Measurements from ENCODE around the gene IDUA.

The IDUA gene

GRCh38 chr4:956531-957230 is 30.2 kb upstream of the IDUA start:
- DNase-seq, result no peak

- no peak for DNase-seq
Observed at GRCh38 chr4:957231-957580, 29.6 kb upstream of the IDUA start.

DNA sequence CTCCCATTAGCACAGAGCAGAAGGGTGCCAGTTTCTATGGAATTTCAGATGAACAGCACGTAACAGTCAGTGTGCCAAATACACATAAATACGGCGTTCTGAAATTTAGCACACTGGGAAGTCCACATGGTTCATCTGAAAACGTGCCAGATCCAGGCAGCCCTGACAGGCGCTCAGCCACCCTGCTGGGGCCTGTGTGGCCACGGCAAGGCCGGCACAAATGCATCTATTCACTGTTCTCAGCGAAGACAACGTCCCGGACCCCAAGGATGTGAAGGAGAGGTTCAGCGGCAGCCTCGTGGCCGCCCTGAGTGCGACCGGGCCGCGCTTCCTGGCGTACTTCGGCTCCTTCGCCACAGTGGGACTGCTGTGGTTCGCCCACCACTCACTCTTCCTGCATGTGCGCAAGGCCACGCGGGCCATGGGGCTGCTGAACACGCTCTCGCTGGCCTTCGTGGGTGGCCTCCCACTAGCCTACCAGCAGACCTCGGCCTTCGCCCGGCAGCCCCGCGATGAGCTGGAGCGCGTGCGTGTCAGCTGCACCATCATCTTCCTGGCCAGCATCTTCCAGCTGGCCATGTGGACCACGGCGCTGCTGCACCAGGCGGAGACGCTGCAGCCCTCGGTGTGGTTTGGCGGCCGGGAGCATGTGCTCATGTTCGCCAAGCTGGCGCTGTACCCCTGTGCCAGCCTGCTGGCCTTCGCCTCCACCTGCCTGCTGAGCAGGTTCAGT is 29.1 kb upstream of the IDUA start:
- DNase-seq, result no peak

DNA sequence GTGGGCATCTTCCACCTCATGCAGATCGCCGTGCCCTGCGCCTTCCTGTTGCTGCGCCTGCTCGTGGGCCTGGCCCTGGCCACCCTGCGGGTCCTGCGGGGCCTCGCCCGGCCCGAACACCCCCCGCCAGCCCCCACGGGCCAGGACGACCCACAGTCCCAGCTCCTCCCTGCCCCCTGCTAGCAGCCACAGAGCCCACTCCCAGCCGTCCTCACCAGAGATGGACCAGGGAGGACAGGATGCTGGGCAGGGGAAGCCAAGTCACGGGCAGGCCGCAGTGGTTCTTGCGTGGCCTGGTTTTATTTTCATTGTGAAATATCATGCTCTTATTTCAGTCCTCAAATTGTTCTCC is 28.6 kb upstream of the IDUA start:
- DNase-seq, result no peak

- no peak for DNase-seq
Observed at GRCh38 chr4:958696-959337, 28.0 kb upstream of the IDUA start.

- no peak for DNase-seq
Observed at GRCh38 chr4:959338-960139, 27.3 kb upstream of the IDUA start.

DNA sequence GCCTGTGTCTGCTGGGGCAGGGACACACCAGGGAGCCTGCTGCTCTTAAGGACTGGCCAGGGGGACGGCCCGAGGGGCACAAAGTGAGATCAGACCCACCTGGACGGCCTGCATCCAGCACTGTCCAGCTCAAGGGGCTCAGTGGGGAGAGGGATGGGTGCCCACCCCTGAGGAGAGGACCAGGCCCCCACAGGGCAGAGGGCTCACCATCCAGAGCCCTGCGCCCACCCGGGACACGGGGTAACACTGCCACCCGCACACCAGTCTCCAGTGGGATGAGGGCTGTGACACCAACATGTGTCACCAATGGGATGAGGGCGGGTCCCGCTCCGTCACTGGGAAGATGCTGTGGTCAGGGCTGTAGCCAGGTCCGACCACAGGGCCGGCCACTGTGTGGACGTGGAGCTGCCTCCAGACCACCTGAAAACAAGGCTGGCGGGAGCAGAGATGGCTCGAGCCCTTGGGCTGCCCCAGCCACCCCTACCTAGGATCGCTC is 26.7 kb upstream of the IDUA start:
- no peak for DNase-seq

- no peak for DNase-seq
Observed at GRCh38 chr4:960636-961350, 26.1 kb upstream of the IDUA start.

DNA sequence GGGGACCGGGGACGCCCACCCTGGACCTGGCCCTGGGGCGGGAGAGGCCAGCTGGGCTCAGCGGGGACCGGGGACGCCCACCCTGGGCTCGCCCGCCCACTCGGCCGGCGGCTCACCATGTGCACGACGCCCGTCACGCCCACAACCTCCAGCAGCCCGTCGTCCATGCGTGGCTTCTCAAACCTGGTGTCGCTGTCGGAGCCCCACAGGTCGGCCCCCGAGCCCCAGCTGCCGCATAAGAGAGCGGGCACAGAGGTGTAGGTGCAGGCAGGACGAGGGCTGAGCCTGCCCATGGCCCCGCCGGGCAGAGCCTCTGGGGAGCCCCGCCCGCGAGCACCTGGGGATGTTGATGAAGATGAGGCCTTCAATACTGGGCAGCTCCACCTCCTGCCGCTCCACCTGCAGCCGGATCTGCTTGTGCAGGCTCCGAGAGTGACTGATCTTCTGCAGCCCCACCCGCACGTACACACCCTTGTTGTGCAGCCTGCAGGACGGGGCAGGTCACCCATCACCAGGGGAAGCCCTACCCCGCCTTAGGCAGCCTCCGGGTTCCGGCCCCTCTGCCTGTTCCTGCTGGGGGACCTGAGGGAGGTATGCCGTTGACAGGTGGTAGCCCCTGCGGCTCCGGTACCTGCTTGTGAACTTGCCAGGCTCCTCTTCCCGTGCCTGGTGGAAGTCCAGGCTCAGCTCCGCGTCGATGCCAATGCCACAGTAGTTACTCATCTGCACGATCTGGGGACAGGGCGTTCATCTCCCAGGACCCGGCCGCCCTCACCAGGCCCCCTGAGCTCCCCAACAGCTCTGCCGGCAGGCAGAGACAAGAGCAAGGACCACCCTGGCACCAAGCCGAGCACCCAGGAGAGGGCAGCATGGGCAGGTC is 25.3 kb upstream of the IDUA start:
- DNase-seq, result no peak

DNA sequence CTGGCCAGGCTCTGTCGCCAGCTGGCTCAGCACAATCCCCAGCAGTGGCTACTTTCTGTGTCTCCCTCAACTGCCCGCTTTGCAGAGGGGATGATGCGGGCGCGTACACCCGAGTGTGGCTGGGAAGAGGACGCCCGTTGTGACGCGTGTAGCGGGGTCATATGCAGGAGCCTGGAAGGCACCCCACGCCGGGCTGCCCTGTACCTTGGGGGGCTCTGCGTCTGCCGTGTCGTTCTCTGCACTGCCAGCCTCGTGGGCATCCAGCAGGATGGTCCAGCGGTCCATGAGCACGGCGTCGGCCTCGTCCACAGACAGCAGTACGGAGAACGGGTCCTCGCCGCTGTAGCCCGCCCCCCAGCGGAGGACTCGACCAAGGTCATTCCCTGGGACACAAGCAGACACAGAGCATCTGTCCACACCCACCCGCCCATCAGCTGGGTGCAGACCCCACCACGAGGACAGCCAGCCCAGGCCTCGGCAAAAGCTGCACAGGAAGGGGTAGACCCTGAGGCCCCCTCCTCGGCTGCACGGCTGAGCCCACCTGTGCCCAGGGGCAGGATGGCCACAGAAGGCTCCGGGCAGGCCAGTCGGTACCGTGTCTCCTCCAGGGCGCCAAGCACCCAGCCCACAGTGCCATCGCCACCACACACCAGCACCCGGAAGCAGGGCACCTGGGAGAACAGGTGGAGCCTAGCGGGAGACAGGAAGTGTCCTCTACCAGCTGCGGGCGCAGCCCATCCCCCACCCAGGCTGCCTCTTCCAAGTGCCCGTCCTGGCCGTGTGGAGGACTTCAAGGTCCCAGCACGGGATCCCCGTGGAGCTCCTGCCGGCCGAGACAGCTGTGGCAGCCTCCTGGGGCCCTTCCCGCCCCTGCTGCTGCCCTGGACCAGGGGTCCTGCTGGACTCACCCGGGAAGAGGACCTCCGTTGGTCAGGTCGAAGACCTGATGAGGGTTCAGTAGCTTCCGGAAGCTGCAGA is 24.3 kb upstream of the IDUA start:
- no peak for DNase-seq

DNA sequence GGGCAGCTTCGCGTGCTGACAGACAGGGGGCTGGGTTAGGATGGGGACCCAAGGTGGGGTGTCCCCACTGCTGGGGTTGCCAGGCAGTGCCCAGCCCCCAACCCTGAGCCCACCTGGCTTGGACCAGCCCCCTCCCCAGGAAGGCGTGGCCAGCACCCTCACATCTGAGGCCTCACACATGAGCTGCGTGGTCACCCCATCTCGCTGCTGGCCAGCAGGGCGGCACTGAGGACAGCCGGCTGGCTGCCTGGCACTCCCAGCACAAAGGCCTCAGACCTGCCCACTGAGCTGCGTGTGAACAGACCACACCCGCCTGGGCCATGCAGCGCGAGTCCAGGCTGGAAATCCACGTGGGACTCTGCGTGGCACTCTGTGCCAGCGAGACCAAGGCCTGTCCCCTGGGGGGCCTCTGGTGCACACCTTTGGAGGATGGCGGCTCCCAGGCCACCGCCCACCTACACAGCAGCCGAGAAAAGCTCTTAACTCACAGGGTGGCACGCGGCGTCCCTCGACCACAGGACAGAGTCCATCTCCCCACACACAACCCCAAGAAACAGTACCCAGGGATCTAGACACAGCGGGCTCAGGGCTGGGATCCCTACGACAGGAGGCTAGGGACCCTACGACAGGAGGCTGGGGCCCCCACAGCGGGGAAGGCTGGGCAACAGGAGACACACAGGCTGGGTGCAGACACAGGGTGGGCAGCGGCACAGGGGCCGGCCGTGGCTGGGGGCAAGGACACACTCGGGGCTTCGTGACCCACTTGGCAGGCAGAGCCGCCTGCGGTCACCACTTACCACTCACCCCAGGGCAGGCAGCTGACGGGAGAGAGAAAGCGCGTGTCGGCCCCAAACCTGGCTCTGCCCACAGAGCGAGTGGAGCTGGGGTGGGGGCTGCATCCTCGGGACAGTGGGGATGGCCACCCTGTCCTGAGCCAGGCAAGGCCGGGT is 23.3 kb upstream of the IDUA start:
- DNase-seq, result no peak

- no peak for DNase-seq
Observed at GRCh38 chr4:964346-965025, 22.4 kb upstream of the IDUA start.

- DNase-seq, result no peak
Observed at GRCh38 chr4:965048-965765, 21.6 kb upstream of the IDUA start.

DNA sequence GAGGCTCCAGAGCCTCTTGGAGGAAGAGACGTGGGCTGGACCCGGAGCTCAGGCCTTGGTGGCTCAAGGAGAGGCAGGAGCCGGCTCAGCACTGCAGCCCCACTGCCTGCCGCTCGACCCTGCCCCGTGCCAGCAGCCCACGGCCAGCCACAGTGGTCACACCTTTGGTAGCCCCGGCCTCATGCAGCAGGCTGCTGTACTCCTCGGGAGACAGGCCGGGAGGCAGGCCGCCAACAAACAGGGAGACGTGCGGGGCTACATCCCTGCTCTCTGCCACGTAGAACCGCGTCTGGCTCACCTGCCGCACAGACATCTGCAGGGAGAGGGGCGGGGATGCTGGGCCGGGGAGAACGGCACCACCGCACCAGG is 21.1 kb upstream of the IDUA start:
- DNase-seq, result no peak

GRCh38 chr4:966266-967112 is 20.4 kb upstream of the IDUA start:
- DNase-seq, result no peak

DNA sequence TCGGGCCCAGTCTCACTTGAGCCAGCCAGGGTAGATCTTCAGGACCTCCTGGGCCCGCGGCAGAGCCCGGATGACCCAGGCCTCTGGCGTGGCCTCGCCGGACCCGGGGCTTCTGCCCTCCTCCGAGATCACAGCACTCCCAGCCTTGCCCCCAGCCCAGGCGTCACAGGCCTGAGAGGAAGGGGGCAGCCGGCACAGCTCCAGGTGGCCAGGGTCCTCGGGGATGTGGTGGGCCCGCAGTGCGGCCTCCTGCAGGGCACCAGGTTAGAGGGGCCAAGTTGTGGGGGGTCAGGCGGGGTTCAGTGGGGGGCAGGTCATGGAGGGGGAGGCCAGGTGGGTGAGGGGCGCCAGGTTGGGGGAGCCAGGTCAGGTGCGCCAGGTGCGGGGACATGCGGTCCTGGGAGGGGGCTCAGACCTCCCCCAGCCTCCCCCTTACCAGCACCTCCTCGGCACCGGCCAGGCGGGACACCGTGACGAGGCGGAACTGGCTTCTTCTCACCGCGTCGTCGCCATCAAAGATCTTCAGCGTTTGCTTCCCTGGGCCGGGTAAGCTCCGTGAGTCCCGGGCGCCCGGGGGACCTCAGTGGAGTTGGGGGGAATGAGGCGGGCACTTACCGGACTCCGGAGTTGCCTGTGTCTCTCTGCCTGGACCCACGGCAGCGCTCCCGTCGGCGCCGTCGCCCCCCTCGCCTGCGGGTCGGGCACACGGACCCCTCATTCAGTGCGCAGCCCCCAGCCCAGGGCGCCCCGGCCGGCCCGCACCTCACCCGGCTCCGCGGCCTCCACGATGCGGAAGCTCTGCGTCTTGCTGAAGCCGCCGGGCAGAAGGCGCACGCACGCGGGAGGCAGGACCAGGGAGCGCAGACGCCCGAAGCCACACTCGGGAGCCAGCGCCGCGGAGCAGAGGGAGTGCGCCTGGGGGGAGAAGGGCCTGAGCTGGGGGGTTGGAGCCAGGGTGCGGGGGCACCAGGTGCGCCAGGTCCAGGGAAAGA is 19.4 kb upstream of the IDUA start:
- DNase-seq, result no peak

Data from stimulated activated CD4-positive, alpha-beta T cell treated with anti-CD3 and anti-CD28 coated beads, Interleukin-4, amount 100 ng/mL, for 24 hours (primary cell).